ENCODE measurements around the gene LETM1.

LETM1 gene

DNA sequence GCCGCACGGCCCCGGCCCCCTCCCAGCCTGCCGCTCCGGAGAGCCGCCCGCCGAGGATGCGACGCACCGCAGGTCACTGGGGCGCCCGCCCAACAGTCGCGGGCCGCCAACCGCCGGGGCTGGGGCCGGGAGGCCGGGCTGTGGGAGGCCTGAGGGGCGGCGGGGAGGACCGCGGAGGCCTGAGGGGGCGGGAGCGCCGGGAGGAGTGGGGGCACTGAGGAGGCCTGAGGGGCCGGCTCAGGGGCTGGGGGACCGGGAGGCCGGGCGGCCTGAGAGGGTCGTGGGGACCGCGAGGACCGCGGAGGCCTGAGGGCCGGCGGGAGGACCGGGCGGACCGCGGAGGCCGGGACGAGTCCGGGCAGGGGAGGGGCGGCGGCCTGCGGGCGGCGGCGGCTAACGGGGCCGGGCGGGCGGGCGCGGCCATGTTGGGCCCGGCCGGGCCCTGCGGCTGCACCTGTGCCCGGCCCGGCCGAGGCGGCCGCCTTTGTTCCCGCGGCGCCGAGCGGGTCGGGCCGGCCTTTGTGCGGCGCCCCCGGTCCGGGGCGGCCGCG is 15.6 kb upstream of the LETM1 start:
- no peak for DNase-seq

DNA sequence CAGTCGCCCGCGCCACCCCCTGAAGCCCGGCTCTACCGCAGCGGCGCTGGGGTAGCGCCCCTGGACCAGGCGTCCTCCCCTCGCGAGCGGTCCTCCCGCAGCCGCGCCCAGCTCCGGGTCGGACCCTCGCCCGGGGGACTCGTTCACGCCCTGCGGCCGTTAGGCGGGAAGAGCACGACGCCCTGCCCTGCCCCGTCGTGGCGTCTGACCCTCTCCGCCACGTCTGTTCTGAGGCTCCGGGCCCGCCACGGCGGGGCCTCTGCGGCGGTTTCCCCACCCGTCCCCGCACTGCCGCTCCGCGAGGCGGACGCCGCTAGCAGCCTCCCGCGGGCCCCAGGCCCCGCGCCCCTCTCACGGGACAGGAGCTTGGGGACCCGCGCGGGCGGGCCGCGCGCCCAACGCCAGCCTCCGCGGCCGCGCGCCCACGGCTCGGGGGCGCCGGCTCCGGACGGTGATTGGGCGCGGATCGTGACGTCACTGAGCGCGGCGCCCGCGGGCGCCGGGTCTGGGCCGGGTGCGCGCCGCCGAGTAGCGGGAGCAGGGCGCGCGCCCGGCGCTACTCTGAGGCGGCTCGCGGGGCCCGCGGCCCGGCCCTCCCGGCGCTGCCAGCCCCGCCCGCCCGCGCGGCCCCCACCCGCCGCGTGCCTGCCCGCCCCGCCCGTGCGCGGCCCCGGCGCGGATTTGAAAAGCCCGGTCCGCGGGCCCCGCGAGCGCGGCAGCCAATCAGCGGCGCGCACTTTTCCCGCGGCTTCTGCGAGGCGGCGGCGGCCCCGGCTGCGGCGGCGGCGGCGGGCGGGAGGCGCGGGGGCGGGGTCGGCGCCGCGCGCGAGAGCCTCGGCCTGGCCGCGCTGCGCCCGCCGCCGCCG is 14.9 kb upstream of the LETM1 start, which contains the start of gene NSD2:
NSD2 (plus strand) TSS at position 816 of the 866 bp plus-strand sequence. CDS start 29,262 bp downstream, outside the sequence.
- peak; percentile 80 to 99 for DNase-seq

DNA sequence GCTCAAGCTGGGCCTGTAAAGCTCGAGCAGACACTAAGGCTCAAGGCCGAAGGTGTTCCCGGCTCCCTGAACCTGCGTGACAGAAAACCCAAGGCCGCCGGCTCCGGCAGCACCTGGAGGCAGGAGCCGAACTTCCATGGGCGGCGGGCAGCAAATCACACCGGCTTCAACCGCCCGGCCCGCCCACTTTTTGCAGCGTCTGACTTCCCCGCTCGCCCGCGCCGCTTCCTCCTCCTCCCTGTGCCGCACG is 14.3 kb upstream of the LETM1 start:
- peak; percentile 63 for DNase-seq

DNA sequence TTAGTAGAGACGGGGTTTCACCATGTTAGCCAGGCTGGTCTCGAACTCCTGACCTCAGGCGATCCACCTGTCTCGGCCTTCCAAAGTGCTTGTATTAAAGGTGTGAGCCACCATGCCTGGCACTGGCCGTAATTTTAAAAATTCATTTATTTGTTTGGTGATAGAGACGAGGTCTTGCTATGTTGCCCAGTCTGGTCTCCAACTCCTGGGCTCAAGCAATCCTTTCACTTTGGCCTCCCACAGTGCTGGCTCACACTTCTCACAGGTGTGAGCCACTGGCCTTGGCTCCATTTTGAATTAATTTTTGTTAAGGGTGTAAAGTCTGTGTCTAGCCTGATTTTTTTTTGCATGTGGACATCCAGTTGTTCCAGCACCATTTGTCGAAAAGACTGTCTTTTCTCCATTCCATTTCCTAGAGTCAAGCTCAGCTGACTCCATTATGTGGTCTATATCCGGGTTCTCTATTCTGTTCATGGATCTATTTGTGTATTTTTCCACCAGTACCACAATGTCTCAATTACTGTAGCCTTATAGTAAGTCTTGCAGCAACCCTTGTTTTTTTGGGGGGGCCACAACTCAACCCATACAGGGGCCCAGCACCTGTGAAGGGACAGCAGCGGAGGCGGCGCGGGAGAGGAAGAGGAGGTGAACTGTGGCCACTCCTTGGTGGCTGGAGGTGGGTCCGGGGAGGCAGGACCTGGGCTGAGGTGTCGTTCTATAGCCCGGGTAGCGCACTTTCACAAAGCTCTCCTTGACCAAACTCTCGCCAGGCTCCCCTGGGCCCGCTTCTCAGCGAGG is 13.8 kb upstream of the LETM1 start:
- no peak for DNase-seq

DNA sequence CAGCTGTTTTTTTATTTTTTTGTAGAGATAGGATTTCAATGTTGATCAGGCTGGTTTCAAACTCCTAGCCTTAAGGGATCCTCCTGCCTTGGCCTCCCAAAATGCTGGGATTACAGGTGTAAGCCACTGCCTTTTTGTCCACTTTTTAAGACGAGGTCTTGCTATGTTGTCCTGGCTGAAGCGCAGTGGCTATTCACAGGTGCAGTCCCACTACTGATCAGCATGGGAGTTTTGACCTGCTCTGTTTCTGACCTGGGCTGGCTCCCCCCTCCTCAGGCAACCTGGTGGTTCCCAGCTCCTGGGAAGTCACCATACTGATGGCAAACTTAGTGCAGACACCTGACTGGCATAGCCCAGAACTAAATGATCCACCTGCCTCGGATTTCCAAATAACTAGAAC is 13.0 kb upstream of the LETM1 start:
- DNase-seq = no peak

DNA sequence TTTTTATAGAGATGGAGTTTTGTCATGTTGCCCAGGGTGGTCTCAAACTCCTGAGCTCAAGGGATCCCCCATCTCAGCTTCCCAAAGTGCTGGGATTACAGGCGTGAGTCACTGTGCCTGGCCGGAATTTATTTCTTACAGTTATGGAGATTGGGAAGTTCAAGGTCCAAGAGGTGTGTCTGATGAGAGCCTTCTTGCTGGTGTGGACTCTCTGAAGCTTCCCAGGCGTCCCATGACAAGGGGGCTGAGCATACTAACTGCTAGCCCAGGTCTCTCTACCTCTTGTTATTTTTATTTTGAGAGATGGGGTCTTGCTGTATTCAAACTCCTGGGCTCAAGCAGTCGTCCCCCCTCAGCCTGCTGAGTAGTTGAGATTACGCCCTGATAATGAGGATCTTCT is 12.3 kb upstream of the LETM1 start:
- DNase-seq = no peak

DNA sequence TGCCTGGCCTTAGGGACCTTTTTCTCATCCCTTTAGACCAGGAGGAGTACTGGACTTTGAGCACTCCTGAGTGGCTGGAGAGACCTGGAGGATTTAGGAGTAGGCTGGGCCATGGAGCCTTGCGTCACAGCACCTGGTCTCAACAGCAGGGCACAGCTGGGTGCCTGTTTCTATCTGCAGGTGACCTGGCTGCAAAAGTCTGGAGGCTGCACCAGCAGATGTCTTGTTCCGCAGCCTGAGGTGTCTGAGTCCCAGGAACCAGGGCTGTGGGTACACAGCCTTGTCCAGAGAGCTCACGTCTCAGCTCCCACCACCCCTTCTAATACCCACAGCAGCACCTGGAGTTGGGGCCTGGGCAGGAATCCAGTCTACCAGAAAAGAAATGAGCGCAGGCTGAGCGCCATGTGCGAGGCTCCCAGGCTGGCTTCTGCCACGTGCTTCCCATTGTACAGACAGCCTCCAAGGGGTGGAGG is 10.3 kb upstream of the LETM1 start:
- DNase-seq = no peak

DNA sequence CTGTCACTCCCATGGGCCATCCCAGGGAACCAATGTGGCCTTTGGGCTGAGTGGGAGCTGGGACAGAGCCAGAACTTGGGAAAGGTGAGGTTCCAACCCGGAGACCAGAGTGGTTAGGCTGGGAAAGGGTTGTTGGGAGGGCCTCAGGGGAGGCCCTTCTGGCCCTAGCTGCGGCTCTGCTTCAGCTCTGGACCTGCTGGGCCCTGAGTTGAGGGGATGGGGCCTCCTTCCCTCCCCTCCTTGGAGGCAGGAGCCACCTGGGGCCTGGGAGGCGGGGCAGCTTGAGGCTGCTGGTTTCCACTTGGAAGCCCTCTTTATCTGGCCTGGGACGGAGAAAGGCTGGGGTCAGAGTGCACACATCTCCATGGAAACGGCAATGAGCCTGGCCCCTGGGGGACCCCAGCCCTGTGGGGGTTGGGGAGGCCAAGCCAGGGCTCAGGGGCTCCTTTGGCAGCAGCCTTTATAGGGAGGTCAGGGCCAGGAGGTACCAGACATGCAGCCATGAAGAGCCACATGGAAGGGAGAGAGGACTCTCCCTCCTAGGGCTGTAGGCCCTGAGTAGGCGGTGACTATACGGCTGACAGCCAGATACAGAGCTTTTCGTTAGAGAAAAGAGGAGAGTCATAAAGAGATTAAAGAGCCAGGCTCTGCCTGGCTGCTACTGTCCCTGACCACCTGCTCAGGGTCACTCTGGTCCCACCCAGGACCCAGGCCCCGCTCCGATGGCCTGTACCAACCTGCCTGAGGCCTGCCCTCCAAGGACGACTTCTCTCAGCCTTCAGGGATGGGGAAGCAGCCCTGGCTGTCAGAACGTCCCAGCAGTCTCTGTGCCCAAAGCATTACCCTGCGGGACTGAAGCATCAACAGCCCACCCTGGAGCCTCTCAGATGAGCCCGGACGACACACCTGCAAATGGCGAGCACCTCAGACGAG is 8.4 kb upstream of the LETM1 start:
- no peak for DNase-seq

DNA sequence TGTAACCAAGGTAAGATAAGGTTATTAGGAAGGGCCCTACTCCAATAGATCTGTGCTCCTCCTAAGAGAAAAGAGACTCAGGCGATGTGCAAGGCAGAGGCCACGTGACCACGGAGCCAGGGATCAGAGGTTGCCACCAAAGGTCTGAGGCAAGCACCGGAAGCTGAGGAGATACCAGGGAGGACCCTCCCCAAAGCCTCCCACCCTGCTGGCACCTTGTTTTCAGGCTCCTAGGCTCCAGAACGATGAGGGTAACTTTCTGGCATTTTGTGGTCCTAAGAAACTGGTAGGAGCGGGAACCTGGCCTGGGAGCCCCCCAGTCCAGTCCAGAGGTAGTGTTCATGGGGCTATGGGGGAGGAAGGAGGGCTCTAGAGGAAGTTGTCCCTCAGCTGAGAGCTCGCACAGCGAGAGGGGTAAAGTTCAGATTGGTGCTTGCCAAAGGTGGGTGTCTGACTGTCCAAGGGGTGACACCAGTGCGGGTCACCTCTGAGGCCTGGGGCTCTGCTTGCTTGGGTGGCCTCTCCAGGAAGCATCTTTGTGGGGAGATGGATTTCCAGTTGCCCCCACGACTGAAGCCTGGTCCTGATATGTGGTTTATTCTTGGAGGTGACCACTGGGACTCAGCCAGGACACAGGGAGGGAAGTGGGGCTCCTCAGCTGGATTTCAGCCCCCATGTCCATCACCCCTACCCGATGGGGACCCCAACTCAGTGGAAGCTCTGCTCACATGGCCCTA is 7.5 kb upstream of the LETM1 start:
- DNase-seq = no peak

DNA sequence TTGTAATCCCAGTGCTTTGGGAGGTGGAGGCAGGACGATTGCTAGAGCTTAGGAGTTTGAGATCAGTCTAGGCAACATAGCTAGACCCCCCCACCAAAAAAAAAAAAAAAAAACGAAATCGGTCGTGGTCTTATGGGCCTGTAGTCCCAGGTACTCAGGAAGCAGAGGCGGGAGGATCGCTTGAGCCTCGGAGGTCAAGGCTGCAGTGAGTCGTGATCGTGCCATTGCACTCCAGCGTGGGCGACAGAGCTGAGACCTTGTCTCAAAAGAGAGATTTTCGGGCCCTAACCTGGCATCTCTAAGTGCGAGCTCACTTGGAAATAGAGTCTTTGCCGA is 7.0 kb upstream of the LETM1 start:
- DNase-seq = no peak

DNA sequence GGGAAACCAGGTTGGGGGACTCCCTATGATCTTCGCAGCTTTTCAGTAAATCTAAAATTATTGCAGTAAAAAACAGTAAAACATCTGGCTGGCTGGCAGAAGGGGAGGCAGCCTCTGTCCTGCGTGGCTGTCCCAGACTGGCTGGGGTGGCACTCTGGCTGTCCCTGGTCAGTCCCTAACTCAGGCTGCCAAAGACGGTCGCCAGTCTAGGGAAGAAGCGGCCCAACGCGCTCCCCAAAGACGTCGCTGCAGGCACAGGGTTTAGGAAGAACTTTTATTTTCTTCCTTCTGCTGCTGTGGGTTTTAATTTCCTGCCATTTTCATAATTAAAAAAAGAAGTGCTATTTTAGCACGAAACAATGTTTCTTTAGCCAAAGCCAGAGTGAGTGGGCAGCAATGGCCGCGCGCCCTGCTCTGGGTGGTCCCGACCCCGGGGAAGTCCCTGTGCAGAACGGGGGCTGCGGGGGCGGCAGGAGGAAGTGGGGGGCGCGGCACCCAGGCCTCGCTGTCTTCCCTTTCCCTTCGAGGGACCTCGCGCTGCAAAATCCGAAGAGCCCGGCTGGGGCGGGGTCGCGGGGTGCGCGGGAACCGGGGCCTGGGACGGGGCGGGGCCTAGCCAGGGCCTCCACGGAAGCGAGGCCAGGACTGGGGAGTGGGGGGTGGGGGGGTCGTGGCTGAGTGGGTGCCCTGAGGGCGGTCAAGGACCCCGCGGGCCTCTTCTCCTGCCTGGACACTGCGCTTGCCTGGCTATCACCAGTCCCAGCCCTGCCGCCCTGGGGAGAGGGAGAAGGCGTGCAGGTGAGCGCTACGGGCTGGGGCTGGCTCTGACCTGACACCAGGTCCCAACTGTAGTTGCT is 6.3 kb upstream of the LETM1 start:
- no peak for DNase-seq

DNA sequence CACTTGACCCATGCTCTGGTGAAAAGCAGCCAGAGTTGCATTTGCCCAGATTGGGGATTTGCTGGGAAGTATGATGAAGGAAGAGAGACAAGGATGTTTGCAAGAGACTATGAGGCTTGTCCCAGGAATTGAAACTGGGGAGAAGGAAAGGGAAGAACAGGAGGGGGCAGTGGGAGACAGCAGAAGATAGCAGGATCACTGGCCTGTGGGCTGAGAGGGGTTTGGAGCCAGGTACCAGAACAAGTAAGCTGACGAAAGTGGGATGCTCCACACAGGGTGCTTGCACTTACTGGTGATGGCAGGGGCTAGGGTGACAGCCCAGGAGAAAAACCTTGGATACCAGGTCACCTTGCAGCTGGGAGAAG is 3.4 kb upstream of the LETM1 start:
- no peak for DNase-seq

DNA sequence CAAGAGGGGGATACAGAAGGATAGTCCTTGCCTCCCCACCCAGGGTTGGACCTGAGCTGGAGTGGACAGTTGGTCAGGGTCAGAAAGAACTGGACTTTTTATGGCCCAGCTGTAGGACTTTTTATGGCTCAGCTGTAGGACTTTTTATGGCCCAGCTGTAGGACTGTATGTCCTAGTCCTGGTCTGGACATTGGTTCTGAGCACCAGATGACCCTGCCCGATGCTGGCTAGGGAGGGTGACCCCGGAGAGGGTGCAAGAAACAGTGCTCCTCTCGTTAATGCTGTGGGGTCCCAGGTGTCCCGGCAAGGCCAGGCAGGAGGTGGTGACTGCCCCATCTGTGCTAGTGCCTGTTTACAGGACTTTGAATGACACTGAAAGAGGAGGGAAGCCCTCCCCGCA is 2.0 kb upstream of the LETM1 start:
- no peak for DNase-seq

DNA sequence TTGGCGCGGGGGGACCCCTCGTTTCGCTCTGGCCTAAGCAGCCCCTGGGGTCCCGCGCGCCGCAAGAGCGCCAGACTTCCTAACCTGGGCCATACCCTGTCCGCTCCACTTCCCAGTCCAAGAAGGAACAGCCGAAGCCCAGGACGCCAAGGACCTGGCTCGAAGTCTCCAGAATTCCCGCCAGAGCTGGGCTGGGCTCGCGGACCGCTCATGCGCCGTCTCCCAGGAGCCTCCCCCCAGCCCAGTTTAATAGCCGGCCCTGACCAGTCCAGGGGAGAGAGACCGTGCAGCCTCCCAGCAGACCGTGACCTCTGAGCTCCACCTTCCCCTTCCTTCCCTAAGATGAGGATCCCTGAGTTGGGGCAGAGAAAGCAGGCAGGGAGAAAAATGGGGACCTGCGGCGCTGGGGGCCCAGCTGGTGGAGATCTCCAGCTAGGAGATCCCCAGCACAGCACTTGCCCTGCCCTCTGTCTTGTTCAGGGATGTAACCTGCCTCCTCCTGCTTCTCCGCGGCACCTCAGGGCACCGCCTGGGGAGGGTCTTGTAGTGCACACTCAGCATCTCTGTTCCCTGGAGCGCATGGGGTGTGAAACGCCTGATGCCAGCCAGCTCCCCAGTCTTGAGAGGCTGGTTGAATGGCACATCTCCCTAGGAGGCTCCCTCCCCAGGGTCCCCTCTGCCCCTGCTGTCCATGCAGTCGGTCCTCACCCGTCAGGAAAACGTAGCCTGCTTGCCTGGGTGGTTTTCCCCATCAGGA is 1.2 kb upstream of the LETM1 start:
- DNase-seq = no peak

DNA sequence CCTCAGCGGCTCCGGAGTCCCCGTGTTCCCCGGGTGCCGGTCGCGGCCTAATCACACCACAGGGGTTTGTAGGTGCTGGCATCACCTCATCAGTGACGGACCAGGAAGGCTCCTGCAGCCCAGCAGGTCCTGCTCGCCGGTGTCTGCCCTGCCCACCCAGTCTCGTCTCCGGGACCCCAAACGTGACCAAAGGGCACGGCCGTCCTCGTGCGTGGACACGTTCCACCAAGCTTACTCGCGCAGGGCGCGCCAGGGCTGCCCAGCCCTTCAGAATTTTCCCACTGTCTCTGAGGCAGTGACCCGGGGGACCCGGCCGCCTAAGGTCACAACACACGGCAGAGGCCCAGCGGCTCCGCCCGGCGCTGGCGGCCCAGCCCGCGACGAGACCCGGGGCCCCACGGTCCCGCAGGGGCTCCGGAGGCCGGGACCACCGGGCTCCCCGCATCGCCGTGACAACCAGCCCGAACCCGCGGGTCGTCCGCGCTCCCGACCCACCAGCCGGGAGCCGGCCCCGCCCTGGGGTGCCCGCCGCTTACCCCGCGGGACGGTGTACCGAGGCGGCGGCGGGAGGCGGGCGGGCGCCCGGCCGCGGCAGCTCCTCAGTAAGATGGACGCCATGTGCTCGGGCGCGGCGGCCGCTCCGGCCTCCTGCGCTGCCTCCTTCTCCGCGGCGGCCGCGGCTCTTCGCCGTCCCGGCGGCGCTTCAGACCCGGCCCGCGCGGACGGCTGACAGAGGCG is 454 bp downstream of the LETM1 start:
- DNase-seq = no peak

DNA sequence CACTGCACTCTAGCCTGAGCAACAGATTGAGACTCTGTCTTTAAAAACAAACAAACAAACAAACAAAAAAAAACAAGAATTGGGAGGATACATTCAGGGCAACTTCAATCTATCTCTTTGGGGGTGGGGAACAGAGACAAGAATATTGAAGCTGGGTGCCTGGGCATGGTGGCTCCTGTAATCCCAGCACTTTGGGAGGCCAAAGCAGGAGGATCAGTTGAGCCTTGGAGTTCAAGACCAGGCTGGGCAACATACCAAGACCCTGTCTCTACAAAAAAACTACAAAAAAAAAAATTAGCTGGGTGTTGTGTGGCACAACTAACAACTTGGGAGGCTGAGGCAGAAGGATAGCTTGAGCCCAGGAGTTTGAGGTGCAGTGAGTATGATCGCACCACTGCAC is 1.2 kb downstream of the LETM1 start:
- no peak for DNase-seq

DNA sequence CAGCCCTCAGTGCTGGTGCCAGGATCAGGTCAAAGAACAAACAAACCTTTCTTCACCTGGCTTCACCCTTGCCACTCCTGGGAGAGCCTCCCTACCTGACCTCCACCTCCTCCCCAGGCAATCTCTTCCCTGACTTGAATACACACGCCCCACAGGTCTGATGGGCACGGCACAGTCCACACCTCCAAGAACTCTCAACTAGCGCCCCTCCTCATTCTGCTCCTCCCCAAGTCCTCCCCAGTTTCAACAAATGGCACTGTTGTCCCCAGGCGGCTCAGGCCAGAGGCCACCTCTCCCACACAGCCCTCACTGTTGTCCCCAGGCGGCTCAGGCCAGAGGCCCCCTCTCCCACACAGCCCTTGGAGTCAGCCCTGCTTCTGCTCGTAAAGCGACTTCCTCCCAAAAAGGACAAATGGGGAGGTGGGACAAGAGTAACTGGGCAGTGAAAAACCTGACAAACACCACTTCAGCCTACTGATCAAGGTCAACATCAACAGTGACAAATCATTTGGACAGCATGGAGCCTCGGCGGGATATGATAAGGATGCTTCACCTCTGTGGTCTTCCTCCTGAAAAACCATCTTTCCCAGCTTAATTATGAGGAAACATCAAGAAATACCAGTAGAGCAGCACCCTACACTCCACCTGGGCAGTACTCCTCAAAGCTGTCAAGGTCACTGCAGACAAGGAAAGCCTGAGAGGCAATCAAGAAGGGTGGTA is 2.9 kb downstream of the LETM1 start:
- DNase-seq = no peak

DNA sequence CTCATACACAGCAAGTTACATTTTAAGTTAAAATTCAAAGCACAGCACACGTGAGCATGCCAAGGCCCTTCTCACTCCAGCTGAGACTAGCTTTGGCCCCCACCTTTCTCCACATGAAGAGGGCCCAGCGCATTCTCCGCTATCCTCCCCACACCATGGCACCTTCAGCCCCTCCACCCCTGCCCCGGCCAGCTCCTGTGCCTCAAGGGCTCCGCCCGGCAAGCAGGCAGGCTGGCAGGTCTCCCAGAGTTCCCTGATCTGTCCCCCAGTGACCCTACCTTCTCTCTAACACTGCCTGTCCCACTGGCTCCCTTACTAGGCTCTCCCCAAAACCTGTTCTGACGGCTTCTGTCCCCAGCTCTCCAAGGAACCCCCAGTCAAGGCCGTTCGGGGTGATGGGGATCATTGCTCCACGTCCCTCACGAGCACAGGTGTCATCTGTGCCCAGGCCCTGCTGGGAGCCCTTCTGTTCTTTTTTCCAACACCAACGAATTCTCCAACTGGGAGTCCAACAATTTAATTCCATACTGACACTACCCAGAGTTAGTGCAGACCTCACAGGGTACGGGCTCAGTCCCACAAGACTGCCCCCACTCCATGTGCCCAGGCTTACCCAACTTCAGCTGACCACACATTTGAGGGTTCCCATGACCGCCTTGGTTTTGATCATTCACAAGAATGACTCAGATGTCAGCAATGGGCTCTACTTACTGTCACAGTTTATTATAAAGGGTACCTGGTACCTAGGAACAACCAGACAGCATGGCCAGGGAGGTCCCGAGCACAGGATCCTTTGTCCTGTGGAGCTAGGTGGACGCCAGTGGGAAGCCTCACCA is 4.2 kb downstream of the LETM1 start:
- no peak for DNase-seq

Measured in NCI-H1930 (cell line).